ENCODE results near the gene LUZP2.

DNA sequence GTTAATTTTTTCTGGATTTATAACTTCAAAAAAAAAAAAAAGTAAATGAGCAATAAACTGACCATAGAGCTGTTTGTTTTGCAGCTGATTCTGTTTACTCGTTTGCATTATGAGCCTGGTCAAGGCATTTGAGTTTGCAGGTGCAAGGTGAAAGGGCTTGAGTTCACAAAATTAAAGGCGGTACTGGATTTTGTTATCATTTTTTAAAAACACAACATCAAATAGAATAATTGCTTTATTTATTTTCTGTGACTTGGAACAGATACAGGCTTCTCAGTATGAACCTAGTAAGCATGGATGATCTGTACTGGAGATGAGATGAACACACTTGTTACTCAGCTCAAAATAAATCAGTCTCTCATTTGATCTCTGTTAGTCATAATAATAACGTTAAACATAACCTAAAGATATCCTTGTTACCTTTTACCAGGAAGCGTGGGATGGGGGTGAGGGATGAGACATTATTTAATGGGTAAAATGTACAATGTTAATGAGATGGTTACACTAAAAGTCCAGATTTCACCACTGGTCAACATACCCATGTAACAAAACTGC lies 137.8 kb downstream of the LUZP2 start:
- TF ChIP-seq CTCF (IDR thresholded peaks at IDR 0.05): no peak
- no peak for TF ChIP-seq POLR2A (IDR thresholded peaks at IDR 0.05)
- TF ChIP-seq POLR2AphosphoS5 (IDR thresholded peaks at IDR 0.05): no peak
